GM12892 (cell line): Measurements from ENCODE around the gene STK38L.
A peak's percentile ranks its signal among the peaks of the same experiment; 100 is the strongest.

Experiments used
- DNase-seq: peaks from one replicate; pipeline ENCODE4 v3.0.0; 2011; ENCODE audit not compliant: insufficient read length
- FAIRE-seq: peaks from 2 replicates; lab custom pipeline; 2011; peaks lifted over from hg19 to GRCh38; lab: Jason Lieb, UNC
- POLR2A ChIP-seq: IDR thresholded peaks from 2 replicates; pipeline ENCODE4 v1.6.1; 2011; ENCODE audit warnings: low read depth, low read length, control low read depth
- POLR2AphosphoS5 ChIP-seq: IDR thresholded peaks from 2 replicates; pipeline ENCODE4 v1.6.1; 2011; ENCODE audit warnings: low read depth, low read length, control low read depth
- TAF1 ChIP-seq: IDR thresholded peaks from 2 replicates; pipeline ENCODE4 v1.6.1; 2011; ENCODE audit warnings: low read depth, mild to moderate bottlenecking, control low read depth, low read length, borderline replicate concordance

The STK38L gene

DNA sequence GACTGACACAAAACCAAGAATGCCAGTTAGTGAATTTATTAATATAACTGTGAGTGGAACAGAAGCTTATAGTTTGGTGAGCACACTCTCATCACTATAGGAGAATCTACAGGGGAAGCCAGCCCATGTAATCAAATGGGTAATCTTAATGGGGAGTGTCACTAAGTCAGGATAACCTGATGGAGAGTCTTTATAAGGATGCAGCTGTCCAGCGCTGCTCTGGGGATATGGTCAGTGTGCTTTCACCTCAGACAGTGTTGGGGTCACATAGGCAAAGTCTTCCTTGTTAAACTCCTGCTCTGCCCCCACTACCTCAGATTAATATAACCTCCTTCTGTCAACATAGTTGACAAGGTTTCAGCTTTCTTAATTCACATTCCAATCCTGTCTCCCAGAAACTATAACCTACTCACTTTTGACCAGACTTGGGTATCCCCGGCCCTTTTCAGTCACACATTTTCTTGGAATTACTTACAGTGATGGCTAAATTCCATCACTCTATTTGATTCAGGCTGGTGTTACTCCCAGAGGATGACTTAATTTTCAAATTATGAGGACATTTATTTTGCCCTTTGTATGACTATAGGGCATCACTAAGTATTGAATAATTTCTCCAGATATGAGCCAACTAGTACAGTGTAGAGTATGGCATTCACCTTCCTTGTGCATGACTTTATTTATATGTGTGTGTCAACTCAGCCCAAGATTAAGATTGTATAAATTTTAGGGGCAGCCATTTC, 13.2 kb downstream of the STK38L start:
- TF ChIP-seq TAF1, result no peak
- no peak for TF ChIP-seq POLR2A
- TF ChIP-seq POLR2AphosphoS5, result no peak
- no peak for FAIRE-seq

GRCh38 chr12:27260746-27261145, 16.7 kb downstream of the STK38L start:
- FAIRE-seq, result no peak
- TF ChIP-seq POLR2AphosphoS5 (no peak), TAF1 (no peak), POLR2A (no peak)
- DNase-seq, result no peak

More for the DNA sequence above, 13.2 kb downstream of the STK38L start:
- DNase-seq, result no peak

DNA sequence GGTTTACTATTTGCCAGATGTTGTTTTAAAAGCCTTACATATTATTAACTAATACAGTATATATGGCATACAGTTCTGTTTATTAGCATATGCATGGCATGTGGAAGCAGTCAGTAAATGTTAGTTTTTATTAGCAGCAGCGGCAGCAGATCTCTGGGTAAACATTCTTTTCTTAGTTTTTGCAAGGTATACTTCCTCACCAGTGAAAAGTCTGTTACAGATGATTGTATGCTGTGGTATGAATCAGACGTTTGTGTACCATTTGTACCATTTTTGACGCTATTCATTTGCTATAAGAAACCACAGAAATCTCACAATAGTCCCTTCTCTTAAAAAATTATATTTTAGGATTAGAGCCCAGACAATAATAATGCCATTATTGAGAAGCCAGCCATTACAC, 17.8 kb downstream of the STK38L start:
- no peak for FAIRE-seq
- no peak for DNase-seq
- no peak for TF ChIP-seq POLR2AphosphoS5
- no peak for TF ChIP-seq TAF1
- no peak for TF ChIP-seq POLR2A

DNA sequence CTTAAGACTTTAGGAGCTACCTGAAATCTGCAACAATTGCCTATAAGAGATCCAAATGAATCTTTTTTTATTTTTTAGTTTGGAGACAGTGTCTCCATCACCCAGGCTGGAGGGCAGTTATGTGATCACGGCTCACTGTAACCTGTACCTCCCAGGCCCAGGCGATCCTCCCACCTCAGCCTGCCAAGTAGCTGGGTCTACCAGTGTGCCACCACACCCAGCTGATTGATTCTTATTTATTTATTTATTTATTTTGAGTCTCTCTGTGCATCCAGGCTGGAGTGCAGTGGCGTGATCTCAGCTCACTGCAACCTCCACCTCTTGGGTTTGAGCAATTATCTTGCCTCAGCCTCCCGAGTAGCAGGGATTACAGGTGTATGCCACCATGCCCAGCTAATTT, 26.1 kb downstream of the STK38L start:
- no peak for DNase-seq
- no peak for FAIRE-seq
- TF ChIP-seq POLR2A (no peak), POLR2AphosphoS5 (no peak)

DNA sequence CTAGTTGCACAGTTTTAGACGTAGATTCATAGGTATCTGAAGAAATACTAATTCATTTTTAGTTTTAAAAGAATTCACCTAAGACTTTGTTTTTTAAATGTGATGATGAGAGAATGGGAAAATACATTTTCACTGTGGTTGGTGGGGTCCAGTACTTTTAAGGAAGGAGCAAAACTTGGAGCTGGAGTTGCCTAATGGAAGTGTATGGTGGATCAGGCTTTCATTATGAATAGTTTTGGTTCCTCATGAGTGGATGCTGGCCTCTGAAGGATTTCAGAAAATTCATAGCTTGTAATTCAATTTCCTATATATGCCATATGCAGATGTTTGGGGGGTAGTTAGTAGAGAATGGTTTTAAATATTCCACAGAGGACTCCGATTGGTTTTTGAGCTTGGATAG, 27.1 kb downstream of the STK38L start:
- DNase-seq (no peak), FAIRE-seq (no peak)
- TF ChIP-seq TAF1 (no peak), POLR2A (no peak), POLR2AphosphoS5 (no peak)

GRCh38 chr12:27272373-27273028, 28.4 kb downstream of the STK38L start:
- DNase-seq (no peak), FAIRE-seq (peak; percentile 5)
- TF ChIP-seq POLR2A (peak; percentile 26; the same call in 1 of the 2 replicates), TAF1 (no peak), POLR2AphosphoS5 (0 out of 2 replicates have a peak, but pooled peaks have one; percentile 19)

DNA sequence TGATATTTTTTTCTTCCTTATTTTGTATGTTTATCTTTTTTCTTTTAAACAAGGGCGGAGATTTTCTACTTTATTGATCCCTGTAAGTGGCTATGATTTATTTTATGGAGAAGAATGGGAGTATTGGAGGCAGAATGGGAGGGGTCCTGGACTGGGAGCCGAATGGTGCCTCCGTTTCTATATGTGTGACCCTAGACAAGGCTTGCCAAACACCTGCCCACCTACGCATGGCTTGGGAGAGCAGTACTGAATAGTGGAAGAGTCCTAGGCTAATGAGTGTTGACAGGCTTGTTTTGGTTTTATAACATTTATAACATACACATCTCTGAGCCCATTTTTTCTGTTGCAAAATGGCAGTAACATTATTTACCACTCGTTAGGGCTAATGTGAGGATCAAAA, 29.0 kb downstream of the STK38L start:
- FAIRE-seq (peak; percentile 17), DNase-seq (no peak)

GRCh38 chr12:27274706-27275105, 30.6 kb downstream of the STK38L start:
- FAIRE-seq (no peak), DNase-seq (no peak)
- TF ChIP-seq POLR2A (no peak), POLR2AphosphoS5 (no peak), TAF1 (no peak)

More for the DNA sequence above, 29.0 kb downstream of the STK38L start:
- no peak for TF ChIP-seq POLR2AphosphoS5
- TF ChIP-seq POLR2A, result no peak
- no peak for TF ChIP-seq TAF1

GRCh38 chr12:27276275-27276674, 32.2 kb downstream of the STK38L start:
- TF ChIP-seq POLR2A (no peak; the same call in 1 of the 2 replicates), POLR2AphosphoS5 (no peak), TAF1 (no peak)
- no peak for FAIRE-seq
- DNase-seq, result no peak

DNA sequence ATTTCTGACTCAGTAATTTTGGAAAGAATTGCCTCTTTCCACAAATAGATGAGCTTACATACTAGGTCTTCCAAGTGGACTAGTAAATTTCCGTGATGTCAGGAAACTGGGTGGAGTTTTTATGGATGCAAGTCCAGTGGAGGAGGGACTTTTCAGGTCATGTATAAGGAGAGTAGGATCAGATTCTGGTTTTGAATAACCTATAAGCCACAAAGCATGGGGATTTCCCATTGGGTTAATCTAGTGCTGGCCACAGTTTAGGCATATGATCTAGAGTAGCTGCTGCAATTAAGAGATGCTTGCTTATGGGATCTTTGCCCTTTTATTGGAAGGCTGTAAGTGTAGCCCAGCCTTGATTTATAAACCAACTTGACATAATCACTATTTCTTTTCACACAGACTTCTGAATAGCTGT, 33.8 kb downstream of the STK38L start:
- TF ChIP-seq POLR2AphosphoS5 (0 out of 2 replicates have a peak, but pooled peaks have one; percentile 46), POLR2A (no peak; the same call in 1 of the 2 replicates), TAF1 (no peak)
- peak; percentile 13 for DNase-seq

GRCh38 chr12:27279826-27280225, 35.7 kb downstream of the STK38L start:
- FAIRE-seq (no peak), DNase-seq (no peak)
- TF ChIP-seq POLR2A (0 out of 2 replicates have a peak, but pooled peaks have one; percentile 21), TAF1 (no peak)

More for the DNA sequence above, 33.8 kb downstream of the STK38L start:
- peak; percentile 87 for FAIRE-seq
